Loucy (cell line): ENCODE data around the gene STUB1.

ENCODE experiments used
- H2AFZ ChIP-seq: fragments of 200-600 bp; sonication (generic); 2 replicates; pipeline ENCODE4 v1.6.0; 2016; ENCODE audit warnings: antibody characterized with exemption, mild to moderate bottlenecking, low read length, moderate library complexity
- H3F3A ChIP-seq: fragments of 200-600 bp; 2 replicates; pipeline ENCODE4 v1.6.0; 2016; ENCODE audit warnings: antibody characterized with exemption, low read depth, mild to moderate bottlenecking
- H3K27me3 ChIP-seq: fragments of 200-600 bp; sonication (generic); 2 replicates; pipeline ENCODE4 v1.6.1; 2014; ENCODE audit warnings: low read length, mild to moderate bottlenecking; ENCODE audit not compliant: insufficient read depth, poor library complexity, severe bottlenecking
- H3K36me3 ChIP-seq: fragments of 200-600 bp; sonication (generic); 2 replicates; pipeline ENCODE4 v1.6.1; 2016; ENCODE audit warnings: low read length; ENCODE audit not compliant: insufficient read depth
- H3K4me1 ChIP-seq: fragments of 200-600 bp; sonication (generic); 2 replicates; pipeline ENCODE4 v1.5.1; 2014; ENCODE audit warnings: low read length, mild to moderate bottlenecking; ENCODE audit not compliant: insufficient read depth, poor library complexity, severe bottlenecking
- H3K4me2 ChIP-seq: fragments of 200-600 bp; sonication (generic); 2 replicates; pipeline ENCODE4 v1.6.0; 2014; ENCODE audit warnings: antibody characterized with exemption, low read length, low read depth, mild to moderate bottlenecking; ENCODE audit not compliant: poor library complexity, severe bottlenecking
- H3K4me3 ChIP-seq: fragments of 200-600 bp; sonication (generic); 2 replicates; pipeline ENCODE4 v1.5.1; 2014; ENCODE audit warnings: low read length, mild to moderate bottlenecking, mixed read lengths; ENCODE audit not compliant: poor library complexity, severe bottlenecking
- H3K79me2 ChIP-seq: fragments of 200-600 bp; sonication (generic); 2 replicates; pipeline ENCODE4 v1.6.1; 2014; ENCODE audit warnings: low read length; ENCODE audit not compliant: insufficient read depth
- H3K9ac ChIP-seq: fragments of 200-600 bp; sonication (generic); 2 replicates; pipeline ENCODE4 v1.6.0; 2014; ENCODE audit warnings: mild to moderate bottlenecking, low read depth, low read length, moderate library complexity; ENCODE audit not compliant: poor library complexity, severe bottlenecking
- H3K9me2 ChIP-seq: fragments of 200-600 bp; sonication (generic); replicated peaks from 2 replicates; pipeline ENCODE4 v1.6.1; 2016; ENCODE audit warnings: low read depth, low read length, mixed read lengths
- H3K9me3 ChIP-seq: fragments of 200-600 bp; sonication (generic); 2 replicates; pipeline ENCODE4 v1.6.1; 2014; ENCODE audit warnings: mild to moderate bottlenecking, antibody characterized with exemption, low read length, low read depth; ENCODE audit not compliant: insufficient read depth
- H4K20me1 ChIP-seq: fragments of 200-600 bp; sonication (generic); 2 replicates; pipeline ENCODE4 v1.6.0; 2014; ENCODE audit warnings: antibody characterized with exemption, low read length, mild to moderate bottlenecking; ENCODE audit not compliant: insufficient read depth, poor library complexity, severe bottlenecking
- CTCF ChIP-seq: fragments of 200-600 bp; sonication (generic); conservative IDR thresholded peaks from 2 replicates; pipeline ENCODE4 v1.5.1; 2014; ENCODE audit warnings: mild to moderate bottlenecking, antibody characterized with exemption, low read length
- EZH2phosphoT487 ChIP-seq: fragments of 200-600 bp; IDR thresholded peaks from 2 replicates; pipeline ENCODE4 v1.6.1; 2018; ENCODE audit warnings: antibody characterized with exemption, mild to moderate bottlenecking, moderate library complexity, borderline replicate concordance

Gene STUB1

DNA sequence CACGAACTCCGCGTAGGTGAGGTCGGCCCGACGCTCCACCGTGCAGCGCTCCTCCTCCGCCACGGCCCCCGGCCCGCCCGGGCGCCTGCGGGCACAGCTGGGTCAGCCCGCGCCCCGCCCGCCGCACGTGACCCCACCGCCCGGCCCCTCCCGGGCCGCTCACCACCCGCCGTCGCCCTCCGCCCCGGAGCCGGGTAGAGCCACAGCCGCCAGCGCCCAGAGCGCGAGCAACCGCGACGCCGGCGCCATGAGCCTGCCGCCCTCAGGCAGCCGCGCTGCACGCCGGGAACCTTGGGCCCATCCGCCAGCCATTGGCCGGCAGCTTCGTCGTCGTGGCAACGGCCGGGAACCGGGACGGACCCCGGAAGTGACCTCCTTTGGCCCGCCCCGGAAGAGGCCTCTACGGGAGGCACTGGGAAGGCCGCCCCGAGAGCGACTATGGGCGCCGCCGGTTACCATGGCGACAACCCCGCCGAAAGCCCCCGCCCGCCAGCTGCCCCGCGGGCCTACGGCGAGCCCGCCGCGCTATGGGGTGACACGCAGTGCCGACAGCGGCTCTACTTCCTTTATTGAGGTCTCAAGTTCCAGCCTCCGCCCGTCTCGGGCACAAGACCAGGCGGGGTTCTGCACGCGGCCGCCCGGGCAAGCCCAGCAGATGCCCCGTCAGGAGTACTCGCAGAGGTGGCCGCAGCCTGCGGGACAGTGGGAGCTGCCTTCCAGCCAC is 4.0 kb downstream of the STUB1 start, which contains the start of gene JMJD8:
JMJD8 (minus strand) TSS at position 264 of the 724 bp plus-strand sequence; CDS start at position 249, 15 bp downstream.
- H3K27me3 ChIP-seq = no peaks in the 10 kb centered on the region
- no peak within 1 kb of the TSS for H3K9ac ChIP-seq
- TF ChIP-seq CTCF = no peak
- TF ChIP-seq EZH2phosphoT487 = no peak
- peaks cover 17% of the 10 kb centered on the region; the same call in 1 of the 2 replicates for H3K79me2 ChIP-seq
- no peak within 1 kb of the TSS for H3K4me2 ChIP-seq
- no peaks in the 10 kb centered on the region for H3K36me3 ChIP-seq
- H4K20me1 ChIP-seq = peaks cover 2% of the 10 kb centered on the region
- no peaks in the 10 kb centered on the region for H3F3A ChIP-seq
- peaks cover 6% of the 10 kb centered on the region for H3K4me1 ChIP-seq
- H2AFZ ChIP-seq = no peak within 1 kb of the TSS
- H3K4me3 ChIP-seq = no peak within 1 kb of the TSS
- no peaks in the 10 kb centered on the region for H3K9me3 ChIP-seq
- H3K9me2 ChIP-seq = no peaks in the 10 kb centered on the region

DNA sequence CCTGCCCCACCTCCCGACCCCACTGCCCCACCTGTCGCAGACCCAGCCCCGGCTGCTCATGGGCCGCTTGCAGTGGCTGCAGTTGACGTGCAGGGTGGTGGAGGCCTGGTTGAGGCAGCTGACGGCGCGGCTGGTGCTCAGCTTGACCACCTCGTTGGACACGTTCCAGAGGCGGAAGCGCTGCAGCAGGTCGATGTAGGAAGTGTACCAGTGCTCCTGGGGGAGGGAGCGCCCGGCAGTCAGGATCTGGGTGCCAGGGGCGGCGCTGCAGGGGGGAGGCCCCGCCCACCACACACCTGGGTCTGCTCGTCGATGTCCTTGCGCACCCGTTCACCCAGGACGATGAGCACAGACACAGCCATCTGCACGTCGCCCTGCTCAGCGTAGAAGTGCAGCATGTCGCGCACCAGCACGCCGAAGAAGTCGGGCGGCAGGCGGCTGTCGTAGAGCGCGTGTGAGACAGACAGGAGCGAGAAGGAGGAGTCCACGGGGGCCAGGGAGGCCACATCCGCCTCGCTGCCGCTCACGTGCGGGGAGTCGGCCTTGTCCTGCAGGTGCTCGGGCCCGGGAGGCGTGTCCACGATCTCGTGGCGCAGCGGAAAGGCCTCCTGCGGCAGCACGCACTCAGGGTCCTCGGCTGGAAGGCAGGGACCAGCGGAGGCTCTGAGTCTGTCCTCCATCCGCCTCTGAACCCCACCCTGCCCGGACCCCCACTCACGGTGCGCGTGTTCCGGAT is 4.9 kb downstream of the STUB1 start:
- H3K9me3 ChIP-seq = no peaks in the 10 kb centered on the region
- peaks cover 23% of the 10 kb centered on the region for H3K79me2 ChIP-seq
- H3K36me3 ChIP-seq = no peaks in the 10 kb centered on the region
- peaks cover 9% of the 10 kb centered on the region for H3K4me1 ChIP-seq
- H4K20me1 ChIP-seq = peaks cover 2% of the 10 kb centered on the region
- no peak overlapping the region for H3K9ac ChIP-seq
- H3K4me3 ChIP-seq = no peak overlapping the region
- H3K27me3 ChIP-seq = no peaks in the 10 kb centered on the region
- H3K9me2 ChIP-seq = no peaks in the 10 kb centered on the region
- TF ChIP-seq CTCF = no peak
- TF ChIP-seq EZH2phosphoT487 = no peak
- no peaks in the 10 kb centered on the region for H3F3A ChIP-seq
- H3K4me2 ChIP-seq = no peak overlapping the region
- no peak overlapping the region for H2AFZ ChIP-seq

DNA sequence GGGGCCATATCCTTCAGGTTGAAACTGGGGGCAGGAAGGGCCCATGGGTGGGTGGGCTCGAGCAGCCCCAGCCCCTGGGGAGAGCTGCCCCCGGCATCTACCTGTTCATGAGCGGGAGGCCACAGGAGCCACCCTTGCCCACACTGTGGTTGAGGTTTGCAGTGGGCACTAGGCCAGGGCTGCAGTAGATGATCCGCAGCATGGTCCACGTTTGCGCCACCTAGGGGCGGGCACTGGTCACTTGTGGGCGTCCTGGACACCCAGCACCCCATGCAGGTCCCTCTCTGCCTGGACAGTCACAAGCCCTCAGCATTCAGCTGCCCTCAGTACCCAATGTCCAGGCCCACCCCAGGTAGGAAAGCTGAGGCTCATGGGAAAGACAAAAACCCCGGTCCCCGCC is 5.8 kb downstream of the STUB1 start:
- no peak overlapping the region for H2AFZ ChIP-seq
- H3K9ac ChIP-seq = no peak overlapping the region
- no peaks in the 10 kb centered on the region for H3K27me3 ChIP-seq
- H3K79me2 ChIP-seq = peaks cover 20% of the 10 kb centered on the region
- H3K36me3 ChIP-seq = no peaks in the 10 kb centered on the region
- peaks cover 9% of the 10 kb centered on the region for H3K4me1 ChIP-seq
- H3K4me3 ChIP-seq = no peak overlapping the region
- no peaks in the 10 kb centered on the region for H3K9me2 ChIP-seq
- TF ChIP-seq EZH2phosphoT487 = no peak
- TF ChIP-seq CTCF = peak; percentile 45
- H3F3A ChIP-seq = no peaks in the 10 kb centered on the region
- no peak overlapping the region for H3K4me2 ChIP-seq
- no peaks in the 10 kb centered on the region for H3K9me3 ChIP-seq
- H4K20me1 ChIP-seq = peaks cover 2% of the 10 kb centered on the region
